ENCODE measurements around the gene HSPA1B.
"Not testable (repeated sequence)": the region's sequence is repeated elsewhere in the genome, so short reads cannot be mapped to it uniquely, and the experiment has no call there.

Gene HSPA1B

GRCh38 chr6:31836047-31836473 is 8.5 kb downstream of the HSPA1B start:
- Mint-ChIP-seq H3K27me3 (ENCODE audit: low read depth, poor library complexity) (peaks cover 8% of the 10 kb centered on the region), H3K4me3 (peak overlapping the region; percentile 99), H3K4me1 (peaks cover 43% of the 10 kb centered on the region), H3K27ac (peak overlapping the region; percentile 100), H3K9me3 (no peaks in the 10 kb centered on the region), H3K36me3 (ENCODE audit: low read depth) (peaks cover 49% of the 10 kb centered on the region)
- no peak for DNase-seq
- no peak for TF ChIP-seq CTCF (IDR thresholded peaks at IDR 0.05)

GRCh38 chr6:31836474-31837368 is 9.2 kb downstream of the HSPA1B start:
- H3K27me3 Mint-ChIP-seq (ENCODE audit: low read depth, poor library complexity) = peaks cover 8% of the 10 kb centered on the region
- H3K36me3 Mint-ChIP-seq (ENCODE audit: low read depth) = peaks cover 55% of the 10 kb centered on the region
- peak overlapping the region; percentile 99 for H3K4me3 Mint-ChIP-seq
- H3K27ac Mint-ChIP-seq = peak overlapping the region; percentile 100
- no peaks in the 10 kb centered on the region for H3K9me3 Mint-ChIP-seq
- H3K4me1 Mint-ChIP-seq = peaks cover 42% of the 10 kb centered on the region
- TF ChIP-seq CTCF (IDR thresholded peaks at IDR 0.05) = no peak
- DNase-seq = no peak

GRCh38 chr6:31837369-31838113 is 10.0 kb downstream of the HSPA1B start:
- peak overlapping the region; percentile 99 for H3K4me3 Mint-ChIP-seq
- no peak for DNase-seq
- H3K27me3 Mint-ChIP-seq (ENCODE audit: low read depth, poor library complexity) = peaks cover 8% of the 10 kb centered on the region
- no peak for TF ChIP-seq CTCF (IDR thresholded peaks at IDR 0.05)
- H3K36me3 Mint-ChIP-seq (ENCODE audit: low read depth) = peaks cover 55% of the 10 kb centered on the region
- H3K4me1 Mint-ChIP-seq = peaks cover 42% of the 10 kb centered on the region
- no peaks in the 10 kb centered on the region for H3K9me3 Mint-ChIP-seq
- peak overlapping the region; percentile 100 for H3K27ac Mint-ChIP-seq

- H3K27ac Mint-ChIP-seq = not testable (repeated sequence)
- Mint-ChIP-seq H3K4me3 (peak overlapping the region; percentile 99), H3K36me3 (ENCODE audit: low read depth) (peaks cover 55% of the 10 kb centered on the region)
Observed at GRCh38 chr6:31838114-31838553, 10.6 kb downstream of the HSPA1B start.

GRCh38 chr6:31838968-31839367 is 11.4 kb downstream of the HSPA1B start:
- Mint-ChIP-seq H3K27ac (no peak overlapping the region), H3K4me3 (peak overlapping the region; percentile 62), H3K36me3 (ENCODE audit: low read depth) (peaks cover 55% of the 10 kb centered on the region), H3K27me3 (ENCODE audit: low read depth, poor library complexity) (peaks cover 8% of the 10 kb centered on the region), H3K4me1 (peaks cover 42% of the 10 kb centered on the region), H3K9me3 (no peaks in the 10 kb centered on the region)
- no peak for TF ChIP-seq CTCF (IDR thresholded peaks at IDR 0.05)
- DNase-seq = no peak

More at GRCh38 chr6:31838114-31838553, 10.6 kb downstream of the HSPA1B start:
- peaks cover 42% of the 10 kb centered on the region for H3K4me1 Mint-ChIP-seq
- not testable (repeated sequence) for H3K9me3 Mint-ChIP-seq; DNase-seq; H3K27me3 Mint-ChIP-seq (ENCODE audit: low read depth, poor library complexity)

- H3K27ac Mint-ChIP-seq, H3K9me3 Mint-ChIP-seq: not testable (repeated sequence)
- peak overlapping the region; percentile 62 for H3K4me3 Mint-ChIP-seq
Observed at GRCh38 chr6:31839779-31840126, 12.2 kb downstream of the HSPA1B start.

More at GRCh38 chr6:31839779-31840126, 12.2 kb downstream of the HSPA1B start:
- Mint-ChIP-seq H3K4me1 (peaks cover 35% of the 10 kb centered on the region), H3K36me3 (ENCODE audit: low read depth) (peaks cover 55% of the 10 kb centered on the region)
- DNase-seq; H3K27me3 Mint-ChIP-seq (ENCODE audit: low read depth, poor library complexity): not testable (repeated sequence)

Data from nephron progenitor cell (in vitro differentiated cells).